Measurements from ENCODE around the gene DNAH1.

DNA sequence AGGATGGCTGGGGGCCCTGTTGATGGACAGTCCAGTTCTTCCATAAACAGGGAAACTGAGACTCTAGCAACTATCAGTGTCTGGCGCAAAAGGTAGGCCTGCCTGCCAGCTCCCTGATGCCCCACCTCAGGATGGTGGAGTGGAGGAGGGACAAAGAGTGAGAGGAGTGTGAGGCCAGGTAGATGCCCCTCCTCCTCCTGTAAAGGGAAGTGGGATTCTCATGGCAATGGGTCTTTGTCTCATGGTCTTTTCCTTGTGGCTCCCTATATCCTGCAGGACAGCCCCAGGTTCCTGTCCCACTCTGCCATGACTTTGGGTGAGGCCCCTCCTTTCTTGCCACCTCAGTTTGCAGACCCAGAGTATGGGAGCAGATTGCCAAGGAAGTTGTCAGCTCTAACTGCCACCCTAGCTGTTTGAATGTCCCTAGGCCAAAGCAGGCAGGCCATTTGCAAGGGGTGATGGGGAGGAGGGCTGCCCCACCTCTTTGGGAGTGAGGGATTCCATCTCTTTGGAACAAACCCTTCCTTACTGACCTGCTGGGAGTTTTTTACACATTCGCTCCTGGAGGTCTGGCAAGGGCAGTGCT is 2.8 kb upstream of the DNAH1 start:
- TF ChIP-seq, protein P1, sequence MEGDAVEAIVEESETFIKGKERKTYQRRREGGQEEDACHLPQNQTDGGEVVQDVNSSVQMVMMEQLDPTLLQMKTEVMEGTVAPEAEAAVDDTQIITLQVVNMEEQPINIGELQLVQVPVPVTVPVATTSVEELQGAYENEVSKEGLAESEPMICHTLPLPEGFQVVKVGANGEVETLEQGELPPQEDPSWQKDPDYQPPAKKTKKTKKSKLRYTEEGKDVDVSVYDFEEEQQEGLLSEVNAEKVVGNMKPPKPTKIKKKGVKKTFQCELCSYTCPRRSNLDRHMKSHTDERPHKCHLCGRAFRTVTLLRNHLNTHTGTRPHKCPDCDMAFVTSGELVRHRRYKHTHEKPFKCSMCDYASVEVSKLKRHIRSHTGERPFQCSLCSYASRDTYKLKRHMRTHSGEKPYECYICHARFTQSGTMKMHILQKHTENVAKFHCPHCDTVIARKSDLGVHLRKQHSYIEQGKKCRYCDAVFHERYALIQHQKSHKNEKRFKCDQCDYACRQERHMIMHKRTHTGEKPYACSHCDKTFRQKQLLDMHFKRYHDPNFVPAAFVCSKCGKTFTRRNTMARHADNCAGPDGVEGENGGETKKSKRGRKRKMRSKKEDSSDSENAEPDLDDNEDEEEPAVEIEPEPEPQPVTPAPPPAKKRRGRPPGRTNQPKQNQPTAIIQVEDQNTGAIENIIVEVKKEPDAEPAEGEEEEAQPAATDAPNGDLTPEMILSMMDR (IDR thresholded peaks at IDR 0.05): no peak
- no peak for TF ChIP-seq POLR2A (IDR thresholded peaks at IDR 0.05)

Data from Peyer's patch (tissue), 4 donors.